Measurements from ENCODE around the gene EHBP1.
"Not testable (repeated sequence)": the region's sequence is repeated elsewhere in the genome, so short reads cannot be mapped to it uniquely, and the experiment has no call there.

The EHBP1 gene

GRCh38 chr2:63054841-63055225 lies 349.3 kb downstream of the EHBP1 start:
- no peak for FAIRE-seq

GRCh38 chr2:63055226-63056106 lies 350.0 kb downstream of the EHBP1 start:
- no peak for FAIRE-seq

DNA sequence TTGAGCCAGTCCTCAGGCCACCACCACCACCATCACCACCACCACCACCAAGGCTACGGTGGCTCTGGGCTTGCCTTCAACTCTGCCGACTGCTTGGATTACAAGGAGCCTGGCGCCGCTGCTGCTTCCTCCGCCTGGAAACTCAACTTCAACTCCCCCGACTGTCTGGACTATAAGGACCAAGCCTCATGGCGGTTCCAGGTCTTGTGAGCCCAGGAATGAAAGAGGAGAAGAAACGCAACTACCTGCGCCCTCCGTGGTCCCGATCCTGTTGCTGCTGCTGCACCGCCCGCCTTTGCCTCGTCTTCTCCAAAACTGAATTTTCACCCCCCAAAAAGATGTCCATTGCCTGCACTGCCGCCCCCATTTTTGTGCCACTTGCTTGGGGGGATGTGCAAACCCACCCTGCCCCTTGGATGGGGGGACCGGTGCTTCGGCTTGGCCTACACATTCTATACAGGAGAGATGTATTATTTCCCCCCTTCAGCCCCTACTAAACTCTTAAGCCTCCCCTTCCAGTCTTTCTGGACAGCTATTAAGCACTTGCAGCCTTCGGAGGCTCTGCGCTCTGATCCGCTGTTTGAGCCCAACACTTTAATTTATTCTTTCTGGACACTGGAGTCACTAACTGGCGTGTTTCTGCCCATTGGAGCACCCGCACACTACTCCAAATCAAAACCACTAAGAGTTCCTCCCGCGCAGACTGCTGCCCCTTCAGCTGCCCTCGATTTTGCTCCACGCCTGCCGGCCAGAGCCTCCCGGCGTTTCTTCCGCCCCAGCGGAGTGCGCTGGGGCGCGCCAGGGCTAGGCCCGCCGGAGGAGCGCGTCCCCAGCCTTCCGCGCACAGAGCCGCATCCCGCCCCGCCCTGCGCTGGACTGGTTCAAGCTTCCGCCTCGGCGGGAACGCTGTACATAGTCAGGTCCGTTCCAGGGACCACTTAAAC lies 350.9 kb downstream of the EHBP1 start:
- FAIRE-seq: no peak

GRCh38 chr2:63057249-63058143 lies 352.0 kb downstream of the EHBP1 start:
- no peak for FAIRE-seq

DNA sequence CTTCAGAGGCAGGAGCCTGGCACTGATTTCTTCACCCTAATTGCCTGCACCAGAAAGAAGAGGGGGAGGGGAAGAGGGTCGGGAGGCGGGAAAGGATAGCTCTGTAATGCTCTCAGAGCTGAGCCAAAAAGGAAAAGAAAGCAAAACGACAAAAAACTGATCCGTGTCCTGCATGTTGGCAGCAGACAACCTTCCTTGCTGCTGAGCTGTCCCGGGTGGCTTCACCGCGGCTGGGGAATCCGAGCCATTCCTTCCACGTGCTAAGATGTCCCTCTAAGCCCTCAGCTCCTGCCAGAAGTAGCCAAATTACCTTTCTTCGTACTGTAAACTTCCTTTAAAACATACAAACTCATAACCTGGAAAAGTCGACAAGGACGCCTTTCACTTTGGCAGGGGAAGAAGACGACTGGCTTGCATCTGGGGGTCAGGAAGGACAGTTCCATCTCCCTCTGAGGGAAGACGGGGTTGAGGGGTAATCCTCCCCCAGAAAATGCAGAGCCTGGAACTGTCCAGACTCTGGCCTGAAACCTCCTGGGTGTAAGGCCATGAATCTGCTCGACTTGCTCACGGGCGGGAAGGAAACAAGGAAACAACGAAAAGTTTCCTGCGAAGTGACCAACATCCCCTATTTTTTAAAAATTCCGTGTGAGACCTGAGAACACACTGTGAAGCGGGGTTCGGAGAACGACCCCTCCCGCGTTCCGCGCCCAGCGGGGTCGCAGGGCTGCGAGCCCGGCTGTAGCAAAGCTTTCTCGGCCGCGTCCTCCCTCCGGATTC lies 352.8 kb downstream of the EHBP1 start:
- no peak for FAIRE-seq

GRCh38 chr2:63058921-63059792 lies 353.6 kb downstream of the EHBP1 start:
- no peak for FAIRE-seq

- FAIRE-seq: no peak
Measured at GRCh38 chr2:63059793-63060471, 354.4 kb downstream of the EHBP1 start.

DNA sequence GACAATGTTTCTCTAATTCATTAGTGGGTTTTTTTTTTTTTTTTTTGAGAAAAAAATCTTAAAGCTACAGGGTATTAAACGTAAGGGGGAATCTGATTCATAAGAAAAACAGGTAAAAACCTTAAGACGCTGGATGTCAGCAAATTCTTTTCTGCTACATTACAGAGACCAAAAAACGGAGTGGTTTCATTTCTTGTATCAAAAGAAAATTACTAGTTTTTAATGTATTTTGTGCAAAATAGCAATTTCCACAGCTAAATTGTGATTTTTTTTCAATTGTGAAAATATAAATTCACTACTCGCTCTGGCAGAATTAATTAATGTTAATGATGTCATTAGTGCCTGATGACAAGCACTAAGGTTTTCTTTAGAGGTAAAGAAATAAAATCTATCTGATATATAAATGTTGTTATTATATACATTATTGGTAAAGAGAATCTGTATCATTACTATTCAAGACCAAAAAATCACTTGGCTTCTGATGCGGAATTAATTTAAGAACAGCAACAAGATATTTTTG lies 355.0 kb downstream of the EHBP1 start:
- peak; percentile 64 for FAIRE-seq

DNA sequence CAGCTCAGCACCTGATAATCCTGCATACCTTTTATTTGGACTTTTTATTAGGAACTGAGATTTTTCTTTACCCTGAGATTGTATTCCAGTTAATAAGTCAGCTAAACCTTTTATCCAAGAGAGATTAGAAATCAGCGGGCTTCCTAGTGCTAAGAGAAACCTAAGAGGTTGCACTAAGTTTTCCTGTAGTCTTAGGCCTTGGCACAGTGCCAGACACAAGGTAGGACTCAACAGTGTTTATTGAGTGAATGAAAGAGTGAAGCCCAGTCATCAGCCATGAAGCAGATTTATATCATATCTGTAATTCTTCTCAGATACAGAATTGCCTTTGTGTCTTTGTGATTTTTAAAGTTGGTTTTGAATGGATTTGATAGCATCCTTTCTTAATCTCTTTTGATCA lies 358.7 kb downstream of the EHBP1 start:
- FAIRE-seq: no peak

GRCh38 chr2:63064661-63065060 lies 359.1 kb downstream of the EHBP1 start:
- FAIRE-seq: no peak

DNA sequence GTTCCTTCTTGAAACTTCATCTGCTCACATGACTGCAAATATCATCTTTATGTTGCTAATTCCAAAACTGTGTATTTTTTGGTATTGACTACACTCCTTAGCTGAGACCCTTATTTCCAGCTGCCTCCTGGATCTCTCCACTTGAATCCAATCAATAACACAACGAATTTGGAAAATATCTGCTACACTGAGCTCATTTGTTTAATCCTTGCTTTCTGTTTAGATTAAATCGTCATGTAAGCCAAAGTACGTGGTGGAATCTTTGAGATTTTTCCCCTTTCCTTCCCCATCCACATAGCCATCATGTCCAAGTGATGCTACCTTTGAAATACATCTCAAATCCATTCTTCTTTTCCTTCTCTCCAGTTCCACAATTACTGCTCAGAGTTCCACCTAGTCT lies 360.8 kb downstream of the EHBP1 start:
- FAIRE-seq: no peak

- FAIRE-seq: no peak
Measured at GRCh38 chr2:63066838-63067237, 361.3 kb downstream of the EHBP1 start.

- FAIRE-seq: no peak
Measured at GRCh38 chr2:63071664-63072063, 366.2 kb downstream of the EHBP1 start.

GRCh38 chr2:63073994-63074393 lies 368.5 kb downstream of the EHBP1 start:
- FAIRE-seq: no peak

DNA sequence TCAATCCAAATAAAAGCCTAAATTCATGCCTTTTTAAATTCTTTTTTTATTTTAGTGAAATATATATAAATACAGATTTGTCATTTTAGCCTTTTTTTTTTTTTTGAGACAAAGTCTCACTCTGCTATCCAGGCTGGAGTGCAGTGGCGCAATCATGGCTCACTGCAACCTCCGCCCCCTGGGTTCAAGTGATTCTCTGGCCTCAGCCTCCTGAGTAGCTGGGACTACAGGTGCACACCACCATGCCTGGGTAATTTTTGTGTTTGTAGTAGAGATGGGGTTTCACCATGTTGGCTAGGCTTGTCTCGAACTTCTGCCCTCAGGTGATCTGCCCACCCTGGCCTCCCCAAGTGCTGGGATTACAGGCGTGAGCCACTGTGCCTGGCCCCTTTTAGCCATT lies 368.9 kb downstream of the EHBP1 start:
- FAIRE-seq: not testable (repeated sequence)

GRCh38 chr2:63078852-63079606 lies 373.5 kb downstream of the EHBP1 start:
- no peak for FAIRE-seq

- FAIRE-seq: no peak
Measured at GRCh38 chr2:63081404-63081803, 375.9 kb downstream of the EHBP1 start.

GRCh38 chr2:63086687-63087086 lies 381.2 kb downstream of the EHBP1 start:
- no peak for FAIRE-seq

GRCh38 chr2:63092401-63092800 lies 386.9 kb downstream of the EHBP1 start:
- no peak for FAIRE-seq

All from islet of Langerhans (tissue), 1 donor.